Neuronal stem cell (in vitro differentiated cells): ENCODE data around the gene GABRG3.

ENCODE experiments used
- DNase-seq: peaks from one replicate; pipeline ENCODE4 v3.0.0-alpha.2; 2013; ENCODE audit warnings: low spot score
- H2AFZ ChIP-seq: one replicate; pipeline ENCODE4 v1.6.1; 2013; ENCODE audit warnings: mild to moderate bottlenecking, low read length, inconsistent platforms
- H2AK5ac ChIP-seq: 2 replicates; pipeline ENCODE4 v1.6.1; 2013; ENCODE audit warnings: low read depth, mild to moderate bottlenecking, inconsistent platforms, low read length, moderate library complexity, mixed read lengths
- H2BK120ac ChIP-seq: 2 replicates; pipeline ENCODE4 v1.6.1; 2013; ENCODE audit warnings: low read depth, mild to moderate bottlenecking, inconsistent platforms, low read length, moderate library complexity, mixed read lengths
- H2BK12ac ChIP-seq: one replicate; pipeline ENCODE4 v1.6.1; 2013; ENCODE audit warnings: low read length, inconsistent platforms
- H2BK15ac ChIP-seq: 2 replicates; pipeline ENCODE4 v1.6.1; 2013; ENCODE audit warnings: mild to moderate bottlenecking, low read length, inconsistent platforms, mixed read lengths
- H2BK5ac ChIP-seq: one replicate; pipeline ENCODE4 v1.6.1; 2013; ENCODE audit warnings: inconsistent platforms, mild to moderate bottlenecking, low read length, moderate library complexity
- H3K14ac ChIP-seq: one replicate; pipeline ENCODE4 v1.6.1; 2013; ENCODE audit warnings: low read length, inconsistent platforms
- H3K18ac ChIP-seq: 2 replicates; pipeline ENCODE4 v1.6.1; 2013; ENCODE audit warnings: low read length, inconsistent platforms
- H3K23ac ChIP-seq: 2 replicates; pipeline ENCODE4 v1.6.1; 2013; ENCODE audit warnings: low read depth, mild to moderate bottlenecking, mixed read lengths, low read length, inconsistent platforms; ENCODE audit not compliant: poor library complexity
- H3K27ac ChIP-seq: replicated peaks from 3 replicates; pipeline ENCODE4 v1.5.1; 2013; ENCODE audit warnings: low read length, inconsistent platforms
- H3K27me3 ChIP-seq, 3 experiments: 2 replicates each; pipeline ENCODE4 v1.6.1; 2013; ENCODE audit warnings: low read length in 3 of 3, mild to moderate bottlenecking in 2 of 3, inconsistent platforms in 1 of 3, low read depth in 1 of 3, mixed read lengths in 1 of 3, moderate library complexity in 1 of 3; ENCODE audit not compliant: control insufficient read depth in 3 of 3, insufficient read depth in 3 of 3
- H3K36me3 ChIP-seq, 2 donors: replicated peaks in 1 of 2; 2 replicates each; pipeline ENCODE4 v1.6.1; 2013; ENCODE audit warnings: low read length in 2 of 2; ENCODE audit not compliant: control insufficient read depth in 2 of 2, insufficient read depth in 2 of 2
- H3K4ac ChIP-seq: 2 replicates; pipeline ENCODE4 v1.6.1; 2013; ENCODE audit warnings: inconsistent platforms, mild to moderate bottlenecking, low read length, moderate library complexity
- H3K4me1 ChIP-seq, 2 donors: 1 replicate in 1 of 2; 2 replicates in 1 of 2; pipeline ENCODE4 v1.6.1; 2013; ENCODE audit warnings: low read length in 2 of 2, low read depth in 1 of 2; ENCODE audit not compliant: control insufficient read depth in 2 of 2, insufficient read depth in 1 of 2
- H3K4me2 ChIP-seq: one replicate; pipeline ENCODE4 v1.6.1; 2013; ENCODE audit warnings: mild to moderate bottlenecking, low read length, inconsistent platforms; ENCODE audit not compliant: insufficient read depth, poor library complexity, severe bottlenecking
- H3K4me3 ChIP-seq, 2 donors: 2 replicates each; pipeline ENCODE4 v1.5.1; 2013; ENCODE audit warnings: low read length in 2 of 2, mild to moderate bottlenecking in 2 of 2, inconsistent platforms in 1 of 2, moderate library complexity in 1 of 2
- H3K79me1 ChIP-seq: one replicate; pipeline ENCODE4 v1.6.1; 2013; ENCODE audit warnings: low read depth, mild to moderate bottlenecking, inconsistent platforms, low read length, moderate library complexity
- H3K9ac ChIP-seq: one replicate; pipeline ENCODE4 v1.6.1; 2013; ENCODE audit warnings: mild to moderate bottlenecking, low read depth, low read length, inconsistent platforms; ENCODE audit not compliant: poor library complexity
- H3K9me3 ChIP-seq, 2 donors: replicated peaks in 1 of 2; 2 replicates each; pipeline versions ENCODE3 to v1.6.1; 2013; ENCODE audit warnings: low read length in 2 of 2, mild to moderate bottlenecking in 2 of 2, inconsistent platforms in 1 of 2, low read depth in 1 of 2, mixed read lengths in 1 of 2, moderate library complexity in 1 of 2; ENCODE audit not compliant: control insufficient read depth in 2 of 2, insufficient read depth in 1 of 2
- H4K8ac ChIP-seq: one replicate; pipeline ENCODE4 v1.6.1; 2013; ENCODE audit warnings: low read depth, mild to moderate bottlenecking, inconsistent platforms, low read length, moderate library complexity
- H4K91ac ChIP-seq: one replicate; pipeline ENCODE4 v1.6.1; 2013; ENCODE audit warnings: low read length, low read depth, mild to moderate bottlenecking, inconsistent platforms; ENCODE audit not compliant: poor library complexity
- WGBS, 2 donors: extraction: QIAGEN DNeasy Blood & Tissue Kit; methylation state at CpG; one replicate each; pipeline ENCODE4 v1.1.7; 2013; ENCODE audit warnings: missing lambda C conversion rate in 2 of 2, mixed read lengths in 1 of 2; ENCODE audit not compliant: insufficient read length in 2 of 2, insufficient replicate concordance in 1 of 2; ENCODE audit errors: extremely low coverage in 2 of 2; 5-methylcytosine and 5-hydroxymethylcytosine counted together

GABRG3 gene

GRCh38 chr15:26981492-26981891 is 10.5 kb downstream of the GABRG3 start:
- H2AK5ac ChIP-seq = no peak overlapping the region
- H3K27me3 ChIP-seq = no peaks in the 10 kb centered on the region
- no peak overlapping the region for H4K8ac ChIP-seq
- H3K14ac ChIP-seq = no peak overlapping the region
- H3K9ac ChIP-seq = no peak overlapping the region
- no peak overlapping the region for H2BK12ac ChIP-seq
- WGBS, 2 donors = no CpG with 5 or more reads among the region's 4 CpGs
- no peak overlapping the region for H2BK5ac ChIP-seq
- no peak overlapping the region for H3K4ac ChIP-seq
- no peak overlapping the region for H3K23ac ChIP-seq
- H3K4me2 ChIP-seq = no peak overlapping the region
- H3K4me1 ChIP-seq = no peaks in the 10 kb centered on the region
- no peak overlapping the region for H2BK120ac ChIP-seq
- H3K4me3 ChIP-seq = peak overlapping the region in 1 of 2 donors; percentile 61
- no peaks in the 10 kb centered on the region for H3K79me1 ChIP-seq
- H3K18ac ChIP-seq = no peak overlapping the region
- no peak overlapping the region for H4K91ac ChIP-seq
- peaks cover 0 to 3% of the 10 kb centered on the region in 2 donors for H3K9me3 ChIP-seq
- H3K27ac ChIP-seq = no peak overlapping the region
- H3K36me3 ChIP-seq = peaks cover 0 to 1% of the 10 kb centered on the region in 2 donors
- H2BK15ac ChIP-seq = no peak overlapping the region
- DNase-seq = no peak
- no peak overlapping the region for H2AFZ ChIP-seq

GRCh38 chr15:26983822-26984221 is 12.8 kb downstream of the GABRG3 start:
- no peak for DNase-seq
- Histone ChIP-seq H2BK5ac (no peak overlapping the region), H3K27me3 (no peaks in the 10 kb centered on the region), H3K4me2 (no peak overlapping the region), H3K27ac (no peak overlapping the region), H2BK12ac (no peak overlapping the region), H2AFZ (no peak overlapping the region), H3K36me3 (peaks cover 0 to 1% of the 10 kb centered on the region in 2 donors), H4K91ac (no peak overlapping the region), H4K8ac (no peak overlapping the region), H2BK120ac (no peak overlapping the region), H2BK15ac (no peak overlapping the region), H3K14ac (no peak overlapping the region), H3K18ac (no peak overlapping the region), H3K4ac (no peak overlapping the region), H3K4me1 (no peaks in the 10 kb centered on the region), H3K4me3 (no peak overlapping the region), H3K9ac (no peak overlapping the region), H3K79me1 (no peaks in the 10 kb centered on the region), H3K23ac (no peak overlapping the region), H3K9me3 (peaks cover 0 to 3% of the 10 kb centered on the region in 2 donors), H2AK5ac (no peak overlapping the region)
- no CpG with 5 or more reads among the region's 8 CpGs for WGBS, 2 donors

- WGBS, 2 donors = no CpG with 5 or more reads among the region's 4 CpGs
- no peak overlapping the region for H2BK120ac ChIP-seq
- no peak overlapping the region for H3K18ac ChIP-seq
- H3K9me3 ChIP-seq = peaks cover 0 to 3% of the 10 kb centered on the region in 2 donors
- peak overlapping the region in 1 of 2 donors; percentile 52 for H3K4me3 ChIP-seq
- H2BK15ac ChIP-seq = no peak overlapping the region
- H3K9ac ChIP-seq = no peak overlapping the region
- H3K27me3 ChIP-seq = no peaks in the 10 kb centered on the region
- no peaks in the 10 kb centered on the region for H3K36me3 ChIP-seq
- no peak overlapping the region for H3K4ac ChIP-seq
- no peaks in the 10 kb centered on the region for H3K79me1 ChIP-seq
- no peak overlapping the region for H4K8ac ChIP-seq
- no peak overlapping the region for H2BK5ac ChIP-seq
- H3K23ac ChIP-seq = no peak overlapping the region
- no peak for DNase-seq
- H2AK5ac ChIP-seq = no peak overlapping the region
- H2AFZ ChIP-seq = no peak overlapping the region
- H2BK12ac ChIP-seq = no peak overlapping the region
- H3K14ac ChIP-seq = no peak overlapping the region
- no peak overlapping the region for H3K27ac ChIP-seq
- no peak overlapping the region for H3K4me2 ChIP-seq
- no peaks in the 10 kb centered on the region for H3K4me1 ChIP-seq
- no peak overlapping the region for H4K91ac ChIP-seq
Measured at GRCh38 chr15:26985050-26985449, 14.1 kb downstream of the GABRG3 start.

GRCh38 chr15:26996250-26996649 is 25.3 kb downstream of the GABRG3 start:
- Histone ChIP-seq H2BK12ac (no peak overlapping the region), H3K14ac (no peak overlapping the region), H3K36me3 (no peaks in the 10 kb centered on the region), H3K4ac (no peak overlapping the region), H3K4me1 (no peaks in the 10 kb centered on the region), H2BK5ac (no peak overlapping the region), H3K27ac (no peak overlapping the region), H3K4me2 (no peak overlapping the region), H3K18ac (no peak overlapping the region), H2BK15ac (no peak overlapping the region), H3K79me1 (peaks cover 2% of the 10 kb centered on the region), H3K9me3 (peaks cover 0 to 2% of the 10 kb centered on the region in 2 donors), H3K9ac (no peak overlapping the region), H2AFZ (no peak overlapping the region), H2BK120ac (no peak overlapping the region), H3K27me3 (no peaks in the 10 kb centered on the region), H2AK5ac (no peak overlapping the region), H3K23ac (no peak overlapping the region), H4K91ac (no peak overlapping the region), H3K4me3 (no peak overlapping the region), H4K8ac (no peak overlapping the region)
- WGBS, 2 donors = no CpG with 5 or more reads among the region's 2 CpGs
- DNase-seq = no peak
